ENCODE measurements around the gene TASOR2. TPM values are rescaled to one million over a fixed set of nuclear protein-coding genes. Genes with fewer than 3 reads are reported as not detected.

TASOR2 gene
- total and polyA plus RNA-seq, 9 of the 15 experiments (the other 6 are each of a cell fraction or from before 2014, with no cell fraction given): 12.7 to 75.3 (median 52.3) TPM

- TF ChIP-seq ZNF75A (CRISPR knock-in tag; IDR thresholded peaks at IDR 0.05) (no peak), ZNF512 (tag; IDR thresholded peaks at IDR 0.05) (no peak), RBM14 (IDR thresholded peaks at IDR 0.05; ENCODE audit: borderline replicate concordance, insufficient read depth, low read depth, low read length) (no peak), ZBTB43 (CRISPR knock-in tag; IDR thresholded peaks at IDR 0.05) (0 out of 2 replicates have a peak, but pooled peaks have one; percentile 58), KDM4B (IDR thresholded peaks at IDR 0.05; ENCODE audit: borderline replicate concordance in 2 of 2, low read depth in 1 of 2) (no peak), E2F8 (IDR thresholded peaks at IDR 0.05; ENCODE audit: low read depth, partially characterized antibody) (no peak), ZNF143 (CRISPR knock-in tag; IDR thresholded peaks at IDR 0.05) (0 out of 2 replicates have a peak, but pooled peaks have one; percentile 0), NELFE (IDR thresholded peaks at IDR 0.05; ENCODE audit: insufficient read depth, insufficient read length) (no peak), PHB2 (IDR thresholded peaks at IDR 0.05; ENCODE audit: low read depth) (no peak), MAX (CRISPR knock-in tag; IDR thresholded peaks at IDR 0.05) (peak; percentile 84), SMARCE1 (IDR thresholded peaks at IDR 0.05) (no peak), SRF (CRISPR knock-in tag; IDR thresholded peaks at IDR 0.05) (no peak)
These were observed 17.6 kb upstream of the TASOR2 start (continued) for GRCh38 chr10:5666841-5667630.

Data from K562 (cell line).